Thyroid gland (tissue), 4 donors: ENCODE data around the gene RAD23B.

ENCODE experiments used
- CTCF ChIP-seq, 6 experiments: fragments of 200-600 bp in 3 of 6; fragments of 450-650 bp in 3 of 6; sonication (generic) in 3 of 6; IDR thresholded peaks; one replicate each; pipeline ENCODE4 v1.5.1; 2016 to 2019; ENCODE audit warnings: antibody characterized with exemption in 6 of 6, mild to moderate bottlenecking in 2 of 6, inconsistent platforms in 1 of 6, moderate library complexity in 1 of 6
- POLR2A ChIP-seq, 2 donors: fragments of 450-650 bp; IDR thresholded peaks; one replicate each; pipeline ENCODE4 v1.6.1; 2017; ENCODE audit warnings: antibody characterized with exemption in 2 of 2, mild to moderate bottlenecking in 2 of 2, moderate library complexity in 1 of 2

DNA sequence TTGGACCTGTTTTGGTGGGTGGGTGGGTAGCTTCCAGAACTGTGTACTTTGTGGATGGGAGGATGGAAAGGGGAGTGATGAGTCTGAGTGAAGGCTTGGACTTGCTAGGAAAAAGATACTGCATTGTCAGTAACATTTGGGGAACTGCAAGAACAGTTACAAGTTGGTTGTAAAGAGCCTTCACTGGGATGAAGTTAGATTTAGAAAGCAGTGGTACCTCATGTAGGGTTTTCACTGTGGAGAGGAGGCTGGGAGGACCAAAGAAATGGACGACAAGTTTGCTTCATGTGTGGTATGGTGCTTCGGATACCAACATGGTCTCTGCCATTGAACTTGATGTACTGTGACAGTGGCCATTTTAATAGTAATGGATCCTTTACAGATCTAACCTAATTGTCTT is 50.3 kb downstream of the RAD23B start:
- TF ChIP-seq POLR2A (IDR thresholded peaks at IDR 0.05) (no peak), CTCF (IDR thresholded peaks at IDR 0.05) (no peak)
